Medulla oblongata (tissue), 1 donor: Measurements from ENCODE around the gene TFB1M.
"Not testable (repeated sequence)": the region's sequence is repeated elsewhere in the genome, so short reads cannot be mapped to it uniquely, and the experiment has no call there.

ENCODE experiments used
- DNase-seq: peaks from one replicate; pipeline ENCODE4 v3.0.0-alpha.2; 2015; ENCODE audit errors: extremely low spot score

Gene TFB1M

DNA sequence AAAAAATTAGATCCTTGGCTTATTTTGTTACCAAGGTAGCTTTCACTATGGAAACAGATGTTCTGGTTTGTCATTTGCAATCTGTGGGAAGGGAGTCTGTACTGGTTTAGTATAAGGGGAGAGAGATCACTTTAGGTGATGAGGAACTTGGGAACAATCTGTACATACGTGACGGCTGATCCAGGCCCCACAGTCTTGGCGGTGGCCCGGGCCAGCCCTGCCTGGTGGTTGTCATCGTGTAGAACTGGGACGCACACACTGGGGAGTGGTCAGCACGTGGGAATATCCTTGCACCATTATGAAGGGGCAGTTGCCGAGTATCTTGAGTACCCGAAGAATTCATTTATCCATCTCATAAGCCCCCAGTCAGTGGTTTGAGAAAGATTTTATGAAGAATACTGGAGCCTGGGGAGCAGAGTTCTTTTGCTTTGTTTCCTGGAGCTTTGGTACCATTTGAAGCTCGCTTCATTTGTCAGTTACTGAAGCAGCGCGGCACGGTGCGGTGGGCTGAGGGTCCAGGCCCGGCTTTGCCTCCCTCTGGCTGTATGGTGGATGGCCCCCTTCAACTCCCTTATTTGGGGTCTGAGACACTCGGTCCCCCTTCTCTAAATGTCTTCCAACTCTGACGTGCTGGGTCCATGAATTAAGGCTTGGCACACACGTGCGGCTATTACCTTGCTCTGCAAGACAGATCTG lies 73.2 kb downstream of the TFB1M start:
- DNase-seq = no peak

DNA sequence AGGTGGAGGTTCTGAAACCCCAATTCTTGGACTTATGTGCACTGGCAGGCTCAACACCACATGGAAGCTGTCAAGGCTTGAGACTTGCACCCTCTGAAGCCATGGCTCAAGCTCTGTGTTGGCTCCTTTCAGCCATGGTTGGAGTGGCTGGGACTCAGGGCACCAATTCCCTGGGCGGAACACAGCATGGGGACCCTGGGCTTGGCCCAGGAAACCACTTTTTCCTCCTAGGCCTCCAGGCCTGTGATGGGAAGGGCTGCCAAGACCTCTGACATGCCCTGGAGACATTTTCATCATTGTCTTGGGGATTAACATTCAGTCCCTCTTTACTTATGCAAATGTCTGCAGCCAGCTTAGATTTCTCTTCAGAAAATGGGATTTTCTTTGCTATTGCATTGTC lies 76.7 kb downstream of the TFB1M start:
- no peak for DNase-seq

DNA sequence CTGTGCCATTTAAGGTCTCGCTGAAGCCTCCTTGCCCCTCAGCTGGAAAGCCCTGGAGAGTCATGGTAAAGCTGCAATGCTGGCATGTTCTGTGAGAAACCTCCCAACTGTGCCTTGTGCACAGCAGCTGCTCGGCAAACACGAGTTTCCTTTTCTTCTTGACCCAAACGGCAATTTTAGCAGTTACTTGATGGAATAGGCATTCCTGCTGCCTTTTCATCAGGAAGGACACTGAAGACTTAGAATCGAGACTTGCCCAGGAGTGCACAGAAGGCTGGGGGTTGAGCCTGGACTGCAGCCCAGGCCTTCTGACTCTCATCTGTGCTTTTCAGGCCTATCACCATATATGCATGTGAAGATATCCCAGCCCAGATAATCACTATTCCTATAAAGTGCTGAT lies 79.2 kb downstream of the TFB1M start:
- DNase-seq = no peak

DNA sequence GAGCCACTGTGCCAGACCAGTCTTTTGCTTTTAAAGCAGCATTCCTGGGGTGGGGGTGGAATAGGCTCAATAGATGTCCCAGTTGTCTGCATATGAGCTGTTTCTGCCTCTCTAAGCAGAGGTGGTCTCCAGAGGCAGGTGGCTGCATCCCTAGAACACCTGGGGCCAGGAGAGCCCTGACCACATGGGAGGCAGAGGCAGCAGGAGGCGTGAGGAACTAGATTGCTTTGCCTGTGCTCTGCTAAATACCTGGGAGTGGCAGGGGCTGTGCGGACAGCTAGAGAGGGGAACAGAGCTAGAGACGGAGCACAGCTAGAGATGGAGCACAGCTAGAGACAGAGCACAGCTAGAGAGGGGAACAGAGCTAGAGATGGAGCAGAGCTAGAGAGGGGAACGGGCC lies 79.6 kb downstream of the TFB1M start:
- DNase-seq = no peak

DNA sequence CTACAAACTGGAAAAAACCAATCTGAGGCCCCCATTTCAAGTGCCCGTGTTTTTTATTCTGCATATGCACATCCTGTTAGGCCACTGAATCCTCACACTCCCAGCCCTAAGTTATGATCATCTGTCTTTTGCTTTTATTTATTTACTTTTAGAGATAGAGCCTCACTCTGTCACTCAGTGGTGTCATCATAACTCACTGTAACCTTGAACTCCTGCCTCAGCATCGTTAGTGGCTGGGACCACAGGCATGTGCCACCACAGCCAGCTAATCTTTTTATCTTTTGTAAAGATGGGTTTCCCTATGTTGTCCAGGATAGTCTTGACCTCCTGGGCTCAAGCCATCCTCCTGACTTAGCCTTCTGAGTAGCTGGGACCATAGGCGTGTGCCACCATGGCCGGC lies 80.1 kb downstream of the TFB1M start:
- DNase-seq = no peak

DNA sequence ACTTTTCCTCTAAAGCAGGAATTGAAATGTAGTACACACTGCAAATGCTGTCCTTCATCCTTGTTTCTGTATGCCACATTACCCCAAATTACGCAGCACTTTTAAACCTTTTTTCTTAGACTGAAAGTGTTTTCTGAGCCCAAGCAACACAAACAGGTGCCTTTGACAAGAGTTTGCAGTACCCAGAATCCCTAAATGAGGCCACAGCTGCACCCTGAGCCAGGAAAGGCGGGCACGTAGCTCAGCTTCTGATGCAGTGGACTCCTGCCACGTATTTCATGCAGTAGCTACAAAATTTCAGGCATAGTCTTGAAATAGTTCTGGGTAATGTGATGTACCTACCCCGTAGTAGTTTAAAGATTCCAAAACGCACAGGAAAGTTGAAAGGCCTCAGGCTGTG lies 81.4 kb downstream of the TFB1M start:
- no peak for DNase-seq

DNA sequence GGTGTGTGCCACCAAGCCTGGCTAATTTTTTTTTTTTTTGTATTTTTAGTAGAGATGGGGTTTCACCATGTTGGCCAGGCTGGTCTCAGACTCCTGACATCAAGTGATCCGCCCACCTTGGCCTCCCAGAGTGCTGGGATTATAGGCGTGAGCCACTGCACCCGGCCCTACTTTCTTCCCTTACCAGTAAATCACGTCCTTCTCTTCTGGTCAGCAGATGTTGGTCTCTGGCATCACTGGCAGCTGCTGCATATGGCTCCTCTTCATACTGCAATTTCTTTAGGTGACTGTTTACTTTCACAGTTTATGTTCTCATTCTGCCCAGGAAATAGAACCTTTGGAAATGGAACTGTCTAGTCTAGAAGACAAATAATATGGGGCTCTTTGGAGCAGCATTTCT lies 83.3 kb downstream of the TFB1M start:
- not testable (repeated sequence) for DNase-seq

DNA sequence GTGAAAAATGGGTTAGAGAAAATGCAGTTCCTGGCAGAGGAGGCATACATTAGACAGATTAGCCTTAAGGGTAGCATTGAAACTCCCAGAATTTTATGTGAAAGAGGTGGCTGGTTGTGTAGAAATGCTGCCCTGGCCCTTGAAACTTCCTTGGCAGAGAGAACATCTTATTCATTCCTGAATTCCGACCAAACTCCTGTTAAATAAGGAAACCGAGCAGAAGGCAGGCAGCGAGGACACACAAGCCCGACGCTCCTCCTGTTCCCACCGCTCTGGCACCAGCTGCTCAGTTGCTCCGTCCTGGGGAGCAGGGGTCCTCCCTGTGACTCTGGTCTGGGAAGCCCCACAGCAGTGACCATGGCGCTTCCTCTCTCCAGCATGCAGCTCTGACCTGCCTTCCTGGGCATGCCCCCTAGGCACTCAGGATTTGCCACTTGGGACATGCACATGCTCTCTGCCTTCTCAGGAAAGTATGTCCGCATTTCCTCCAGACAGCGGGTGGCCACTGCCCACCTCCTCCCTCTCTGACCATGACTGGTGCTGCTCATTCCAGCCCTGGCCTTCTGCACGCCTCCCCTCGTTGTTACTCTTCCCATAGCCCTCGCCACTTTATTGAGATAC lies 85.6 kb downstream of the TFB1M start:
- no peak for DNase-seq

DNA sequence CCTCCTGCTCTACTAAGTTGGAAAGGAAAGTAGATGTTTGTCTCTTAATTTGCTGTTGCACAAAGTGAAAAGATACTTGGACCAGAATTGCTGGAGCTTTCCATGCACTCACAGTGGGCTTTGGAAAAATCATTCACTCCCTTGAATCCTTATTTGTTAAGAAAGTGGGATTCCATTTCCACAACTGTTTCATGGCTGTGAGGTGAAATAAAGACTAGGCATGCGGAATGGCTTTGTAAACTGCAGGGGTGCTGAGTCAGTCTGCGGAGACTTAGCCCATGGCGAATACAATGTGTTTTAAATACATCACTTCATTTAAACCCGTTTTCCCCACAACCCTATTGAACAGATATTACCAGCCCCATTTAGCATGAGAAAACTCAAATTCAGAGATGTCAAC lies 87.2 kb downstream of the TFB1M start:
- no peak for DNase-seq

DNA sequence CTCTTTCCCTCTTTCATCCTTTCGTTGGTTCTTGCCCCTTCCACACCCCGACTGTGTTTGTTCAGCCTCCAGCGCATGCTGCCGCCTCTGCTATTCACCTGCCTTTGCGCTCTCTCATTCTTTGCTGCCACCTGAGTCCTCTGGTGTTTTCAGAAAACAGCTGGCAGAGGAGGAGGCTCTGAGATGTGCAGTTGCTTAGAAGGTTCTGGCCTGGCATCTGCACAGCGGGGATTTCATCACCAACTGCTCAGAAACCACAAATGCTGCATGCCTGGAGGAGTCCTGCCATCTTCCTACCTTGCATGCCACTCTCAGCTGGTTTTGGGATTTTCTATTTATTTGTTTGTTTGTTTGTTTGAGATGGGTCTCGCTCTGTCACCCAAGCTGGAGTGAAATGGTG lies 89.7 kb downstream of the TFB1M start:
- DNase-seq = no peak

DNA sequence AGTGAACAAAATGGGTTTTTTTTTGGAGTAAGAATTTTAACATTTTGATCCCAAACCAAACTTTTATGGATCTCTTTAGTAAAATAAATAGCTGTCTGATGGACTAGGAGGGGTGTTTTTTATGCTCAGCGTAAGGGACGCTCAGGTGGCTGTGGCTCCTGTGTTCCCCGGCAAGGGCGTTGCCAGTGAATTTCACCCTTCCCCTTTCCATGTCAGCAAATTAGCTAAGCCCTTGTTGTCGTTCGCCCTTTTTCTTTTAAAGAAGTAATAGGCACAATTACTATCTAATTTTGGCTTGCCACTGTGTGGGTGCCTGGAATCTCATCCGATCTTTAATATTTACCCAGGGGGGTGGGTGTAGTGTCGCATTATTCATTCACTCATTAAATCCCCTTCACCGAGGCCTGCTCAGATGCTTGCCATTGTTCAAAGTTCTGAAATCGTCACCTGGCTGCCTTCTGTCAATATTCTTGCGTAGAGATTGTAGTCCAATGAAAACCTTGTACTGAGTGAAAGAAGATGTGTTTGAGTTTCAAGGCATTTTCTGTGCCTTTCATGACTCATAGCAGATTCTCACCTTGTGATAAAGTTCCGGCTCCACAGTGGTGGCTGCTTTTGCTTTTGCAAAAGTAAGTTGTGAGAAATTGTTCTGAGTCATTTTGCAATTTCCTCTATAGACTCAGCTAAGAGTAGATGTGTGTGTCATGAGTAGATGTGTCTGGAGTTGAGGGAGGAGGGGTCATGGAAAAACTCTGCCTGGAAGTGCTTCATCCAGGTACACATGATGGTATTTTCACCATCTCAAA lies 90.4 kb downstream of the TFB1M start:
- no peak for DNase-seq

DNA sequence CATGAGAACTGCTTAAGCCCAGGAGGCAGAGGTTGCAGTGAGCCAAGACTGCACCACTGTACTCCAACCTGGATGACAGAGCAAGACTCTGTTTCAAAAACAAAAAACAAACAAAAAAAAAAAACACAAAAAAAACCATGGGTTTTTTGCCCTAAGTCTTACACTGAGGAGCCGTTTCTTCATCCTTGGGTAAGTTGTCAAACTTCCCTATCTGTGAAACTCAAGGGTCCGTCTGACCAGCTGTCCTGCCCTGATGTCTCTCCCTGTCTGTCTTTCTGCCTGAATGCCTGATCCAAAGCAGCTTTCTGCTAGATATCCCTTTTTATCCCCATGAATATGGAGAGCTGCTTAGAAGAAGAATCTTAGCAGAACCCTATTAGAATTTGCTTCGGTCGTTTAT lies 91.8 kb downstream of the TFB1M start:
- no peak for DNase-seq

DNA sequence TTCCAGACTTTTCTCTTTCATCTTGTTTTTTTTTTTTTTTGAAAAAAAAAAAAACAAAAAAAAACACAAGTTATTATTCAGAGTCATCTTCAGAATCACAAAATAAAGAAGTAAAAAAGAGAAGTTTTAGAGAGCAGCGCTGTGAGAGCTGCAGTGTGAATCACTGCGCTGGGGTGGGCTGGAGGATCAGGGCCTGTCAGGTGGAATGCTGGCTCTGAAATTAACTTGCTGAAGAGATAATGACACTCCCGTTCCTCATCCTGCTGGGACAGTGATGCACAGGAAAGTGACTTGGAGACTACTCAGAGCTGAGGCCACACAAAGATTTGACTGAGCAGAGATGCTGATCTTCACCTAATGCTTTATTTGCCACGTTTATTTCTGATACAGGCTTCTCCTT lies 93.2 kb downstream of the TFB1M start:
- DNase-seq = no peak

DNA sequence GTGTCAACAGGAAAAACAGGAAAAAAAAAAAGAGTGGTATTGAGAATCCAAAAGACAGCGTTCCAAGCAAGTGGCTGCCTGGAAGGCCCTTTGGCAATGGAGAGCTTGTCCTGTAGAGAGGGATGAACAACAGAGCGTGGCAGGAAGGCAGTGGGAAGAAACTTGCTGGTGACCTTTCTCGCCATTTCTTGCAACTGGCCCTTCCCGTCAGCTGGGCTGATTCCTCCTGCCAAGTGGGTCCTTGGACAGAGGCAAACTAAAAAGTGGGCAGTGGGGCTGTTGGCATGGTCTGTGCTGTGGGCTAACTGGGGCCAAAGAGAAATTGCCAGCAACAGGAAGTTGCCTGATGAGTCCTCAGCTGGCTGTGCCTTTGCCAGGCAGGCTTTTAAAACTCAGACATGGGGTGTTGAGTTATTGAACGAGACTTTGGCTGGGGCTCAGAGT lies 94.4 kb downstream of the TFB1M start:
- peak; percentile 64 for DNase-seq

DNA sequence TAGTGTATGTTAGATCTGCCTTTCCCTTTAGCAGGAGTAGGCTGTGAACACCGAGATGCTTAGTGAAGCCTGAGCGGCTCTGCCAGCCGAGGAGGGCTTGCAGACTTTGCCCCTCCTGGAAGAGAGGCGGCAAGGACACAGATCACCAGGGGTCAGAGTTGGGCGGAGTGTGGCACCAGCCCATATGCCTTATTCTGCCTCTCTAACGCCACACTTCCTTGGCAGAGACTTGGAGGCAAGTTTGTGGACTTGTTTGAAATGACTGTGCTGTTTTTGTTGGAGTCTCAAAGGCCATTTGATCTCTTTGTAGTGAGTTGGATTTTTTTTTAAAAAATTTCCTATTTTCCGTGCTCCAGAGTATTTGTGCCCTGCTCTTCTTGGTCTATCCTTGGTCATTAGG lies 95.0 kb downstream of the TFB1M start:
- DNase-seq = no peak

DNA sequence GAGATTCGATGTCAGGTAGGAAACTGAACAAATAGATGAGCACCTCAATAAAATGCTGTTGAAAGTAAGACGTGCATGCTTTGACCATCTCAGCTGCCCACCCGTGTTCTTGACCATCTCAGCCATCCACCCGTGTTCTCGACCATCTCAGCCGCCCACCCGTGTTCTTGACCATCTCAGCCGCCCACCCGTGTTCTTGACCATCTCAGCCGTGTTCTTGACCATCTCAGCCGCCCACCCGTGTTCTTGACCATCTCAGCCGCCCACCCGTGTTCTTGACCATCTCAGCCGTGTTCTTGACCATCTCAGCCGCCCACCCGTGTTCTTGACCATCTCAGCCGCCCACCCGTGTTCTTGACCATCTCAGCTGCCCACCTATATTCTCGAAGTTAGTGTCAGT lies 95.6 kb downstream of the TFB1M start:
- not testable (repeated sequence) for DNase-seq

DNA sequence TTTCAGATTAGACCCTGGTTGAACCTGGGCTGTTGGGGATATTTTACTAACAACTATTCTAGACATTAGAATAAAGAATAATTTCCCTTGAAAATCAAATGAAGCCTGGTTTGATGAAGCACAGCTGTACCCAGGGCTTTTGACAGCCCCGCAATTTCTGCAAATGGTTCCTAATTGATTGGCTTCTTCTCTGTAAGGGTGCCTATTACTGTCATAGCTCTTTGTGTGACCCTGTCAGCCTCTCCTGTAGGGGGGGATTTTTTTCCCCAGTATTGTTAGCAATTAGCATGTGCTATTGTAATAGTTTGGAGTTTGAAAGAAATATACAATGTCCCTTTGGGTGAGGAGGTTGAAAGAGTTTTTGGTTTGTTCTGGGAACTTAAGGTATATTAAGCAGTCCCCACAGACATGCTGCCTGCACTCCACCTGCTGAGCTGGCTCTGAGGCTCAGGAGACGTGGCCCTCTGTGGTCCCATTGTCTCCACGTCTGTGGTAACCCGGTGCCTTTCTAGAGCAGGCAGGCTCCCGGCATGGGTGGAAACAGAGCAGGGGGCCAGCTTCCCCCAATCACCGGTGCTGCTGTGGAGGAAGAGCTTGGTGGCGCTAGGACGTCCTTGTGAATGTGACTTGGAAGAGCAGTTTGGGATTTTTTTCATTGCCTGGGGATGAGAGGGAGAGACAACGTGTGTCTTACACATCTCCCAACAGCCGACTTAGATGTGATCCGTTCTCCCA lies 97.8 kb downstream of the TFB1M start:
- no peak for DNase-seq

DNA sequence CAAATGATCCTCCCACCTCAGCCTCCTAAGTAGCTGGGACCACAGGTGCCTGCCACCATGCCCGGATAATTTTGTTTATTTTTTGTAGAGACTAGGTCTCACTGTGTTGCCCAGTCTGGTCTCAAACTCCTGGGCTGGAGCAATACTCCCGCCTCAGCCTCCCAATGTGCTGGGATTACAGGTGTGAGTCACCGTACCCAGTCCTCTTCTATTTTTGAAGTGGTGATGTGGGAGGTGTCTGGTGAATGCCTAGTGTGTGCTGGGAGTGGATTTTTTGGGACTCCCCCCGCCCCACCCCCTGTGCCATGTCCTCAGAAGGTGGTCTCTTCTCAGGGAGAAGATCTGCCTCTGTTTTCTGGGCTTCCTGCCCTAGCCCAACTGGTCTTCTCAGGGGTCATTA lies 98.4 kb downstream of the TFB1M start:
- DNase-seq = no peak

DNA sequence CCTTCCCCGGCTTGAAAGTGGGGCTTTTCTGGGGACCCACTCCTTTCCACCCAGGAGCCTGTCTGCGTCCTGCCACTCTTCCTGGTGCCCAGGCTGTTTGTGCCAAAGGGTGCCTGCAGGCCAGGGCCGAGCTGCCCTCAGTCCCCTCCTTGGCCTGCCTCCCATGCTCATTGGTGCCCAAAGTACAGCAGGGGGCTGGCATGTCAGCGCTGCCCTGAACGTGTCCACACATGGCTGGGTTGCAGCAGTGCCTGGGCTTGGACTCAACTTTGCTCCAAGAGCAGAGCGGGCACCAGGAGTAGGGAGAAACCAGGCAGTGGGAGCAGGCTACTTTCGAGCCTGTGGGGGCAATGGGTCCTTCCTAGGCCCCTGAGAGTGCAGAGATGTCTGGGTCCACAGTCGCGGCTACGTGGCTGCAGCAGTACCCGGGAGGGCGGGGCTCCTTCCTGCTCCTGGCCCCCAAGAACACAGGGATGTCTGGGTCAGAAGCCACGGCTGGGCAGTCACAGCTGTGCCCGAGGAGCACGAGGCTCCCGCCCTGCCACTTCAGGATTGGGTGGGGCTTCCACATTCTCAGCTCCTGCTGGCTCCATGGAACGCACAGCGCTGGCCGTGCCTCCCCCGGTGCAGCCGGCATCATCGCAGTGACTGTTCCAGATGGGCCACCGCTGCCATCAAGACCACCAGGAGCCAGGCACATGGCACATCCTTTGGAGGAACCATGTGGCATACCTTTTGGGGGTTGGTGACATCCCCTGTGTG lies 100.5 kb downstream of the TFB1M start:
- no peak for DNase-seq

DNA sequence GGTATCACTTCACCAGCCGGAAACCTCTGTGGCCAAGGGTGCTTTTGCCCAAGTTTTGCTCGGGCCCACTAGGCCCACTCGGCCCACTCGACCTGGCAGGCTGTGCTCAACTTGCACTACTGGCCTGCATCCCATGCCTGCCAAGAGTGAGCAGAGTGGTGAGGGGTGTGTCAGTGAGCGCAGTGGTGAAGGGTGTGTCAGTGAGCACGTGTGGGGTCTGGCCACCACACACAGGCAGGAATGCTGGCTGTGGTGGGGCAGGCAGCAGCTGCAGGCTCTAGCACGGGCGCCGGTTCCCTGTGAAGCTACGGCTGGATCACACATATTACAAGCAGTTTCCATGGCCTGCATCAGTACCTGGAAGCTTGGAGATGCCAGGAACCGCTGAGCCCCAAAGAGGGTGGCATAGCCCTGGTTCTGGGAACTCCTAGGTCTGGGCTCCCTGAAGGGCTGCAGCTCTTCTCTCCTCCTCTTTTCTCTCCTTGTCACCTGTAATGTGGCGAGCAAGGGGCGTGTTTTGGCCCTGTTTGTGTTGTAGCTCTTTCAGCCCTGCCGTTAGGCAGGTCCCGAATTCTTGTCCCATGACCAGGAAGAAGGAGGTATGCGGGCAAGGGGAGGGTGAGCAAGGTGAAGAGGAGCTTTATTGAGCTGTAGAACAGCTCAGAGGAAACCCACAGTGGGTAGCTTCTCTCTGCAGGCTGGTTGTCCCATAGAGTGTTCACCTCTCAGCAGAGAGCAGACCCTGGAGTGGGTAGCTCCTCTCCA lies 101.5 kb downstream of the TFB1M start:
- DNase-seq = no peak

DNA sequence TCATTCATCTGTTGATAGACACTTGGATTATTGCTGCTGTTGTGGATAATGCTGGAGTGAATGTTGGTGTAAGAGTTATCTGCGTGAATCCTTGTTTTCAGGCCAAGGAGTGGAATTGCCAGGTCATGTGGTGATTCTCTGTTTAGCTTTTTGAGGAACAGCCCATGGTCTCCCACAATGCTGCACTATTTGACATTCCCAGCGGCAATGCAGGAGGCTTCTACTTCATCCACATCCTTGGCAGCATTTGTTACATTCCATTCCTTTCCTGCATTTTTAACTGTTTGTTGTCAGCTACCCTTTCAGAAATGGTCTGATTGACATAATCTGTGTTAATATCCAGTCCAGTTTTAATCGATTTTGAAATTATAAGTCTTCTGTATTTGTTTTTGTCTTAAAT lies 102.2 kb downstream of the TFB1M start:
- no peak for DNase-seq
